ENCODE results near the gene L3MBTL1. TPM values are rescaled to one million over a fixed set of nuclear protein-coding genes. Genes with fewer than 3 reads are reported as not detected.

L3MBTL1 gene
- total RNA-seq, 1 experiment from 2014 or later, result 21.6 TPM

GRCh38 chr20:43534016-43534415 is 26.5 kb downstream of the L3MBTL1 start:
- TF ChIP-seq REST (IDR thresholded peaks at IDR 0.05; ENCODE audit: low read depth), result no peak
- TF ChIP-seq YY1 (IDR thresholded peaks at IDR 0.05; ENCODE audit: extremely low read depth, insufficient replicate concordance, low read depth, low read length), result no peak
- no peak for TF ChIP-seq EGR1 (IDR thresholded peaks at IDR 0.05; ENCODE audit: low read depth)
- Histone ChIP-seq H4K20me1 (ENCODE audit: insufficient read depth) (no peaks in the 10 kb centered on the region), H3K9me3 (ENCODE audit: control insufficient read depth in 1 of 2, insufficient read depth in 1 of 2, low read depth in 1 of 2, low read length in 2 of 2) (no peaks in the 10 kb centered on the region), H3K27ac (ENCODE audit: low read depth, low read length) (no peak overlapping the region), H3K9ac (ENCODE audit: low read length) (no peak overlapping the region), H2AFZ (ENCODE audit: low read depth, low read length, poor library complexity, severe bottlenecking) (no peak overlapping the region), H3K4me3 (replicated peaks in 1 of 2; ENCODE audit: low read depth in 1 of 2, low read length in 2 of 2) (no peak overlapping the region), H3K27me3 (ENCODE audit: insufficient read depth, low read length) (no peaks in the 10 kb centered on the region), H3K36me3 (ENCODE audit: control insufficient read depth in 1 of 2, insufficient read depth in 2 of 2, low read length in 2 of 2) (peaks cover 0 to 4% of the 10 kb centered on the region in 2 experiments; a peak in 1 of 4 replicates), H3K79me2 (ENCODE audit: insufficient read depth, low read length) (no peaks in the 10 kb centered on the region), H3K4me2 (ENCODE audit: low read length) (no peak overlapping the region), H3K9me2 (ENCODE audit: insufficient read depth) (no peaks in the 10 kb centered on the region), H3K4me1 (ENCODE audit: control insufficient read depth in 1 of 2, insufficient read depth in 2 of 2, low read length in 2 of 2) (no peaks in the 10 kb centered on the region)
- ATAC-seq (no peak), DNase-seq (ENCODE audit: low read depth, low spot score) (no peak)
- CTCF ChIA-PET, result interaction anchor here (0.7 kb wide), 1 partner anchor 158 kb away, joined by 3 read pairs; no protein-coding TSS in a partner anchor
- RAD21 ChIA-PET (ENCODE audit: low non-redundant PET in 1 of 2, low total read pairs in 2 of 2, uncharacterized antibody in 2 of 2, unreplicated experiment in 2 of 2), result no interaction called here
- intact Hi-C loops (cut with micrococcal nuclease), result loop anchor here (10.0 kb wide), 1 partner anchor 661 kb away; no protein-coding TSS in a partner anchor
- no TSS peak for BruUV-seq (replicated peaks)
- POLR2A ChIA-PET, result no interaction called here

- H3K27ac ChIP-seq (ENCODE audit: low read depth, low read length), result no peak overlapping the region
- no peak for DNase-seq (ENCODE audit: low read depth, low spot score)
- no peak for ATAC-seq
- TF ChIP-seq EZH2phosphoT487 (IDR thresholded peaks at IDR 0.05; ENCODE audit: borderline replicate concordance), result no peak
- TF ChIP-seq SIN3A (IDR thresholded peaks at IDR 0.05; ENCODE audit: low read depth), result no peak
- no peaks in the 10 kb centered on the region for H3K27me3 ChIP-seq (ENCODE audit: insufficient read depth, low read length)
- H3K36me3 ChIP-seq (ENCODE audit: control insufficient read depth in 1 of 2, insufficient read depth in 2 of 2, low read length in 2 of 2), result peaks cover 0 to 4% of the 10 kb centered on the region in 2 experiments; a peak in 1 of 4 replicates
- H3K79me2 ChIP-seq (ENCODE audit: insufficient read depth, low read length), result no peaks in the 10 kb centered on the region
- no TSS peak for BruUV-seq (replicated peaks)
- no peaks in the 10 kb centered on the region for H4K20me1 ChIP-seq (ENCODE audit: insufficient read depth)
- RAD21 ChIA-PET (ENCODE audit: low non-redundant PET in 1 of 2, low total read pairs in 2 of 2, uncharacterized antibody in 2 of 2, unreplicated experiment in 2 of 2), result no interaction called here
- CTCF ChIA-PET, result no interaction called here
- H3K9ac ChIP-seq (ENCODE audit: low read length), result no peak overlapping the region
- POLR2A ChIA-PET, result no interaction called here
- H3K4me1 ChIP-seq (ENCODE audit: control insufficient read depth in 1 of 2, insufficient read depth in 2 of 2, low read length in 2 of 2), result no peaks in the 10 kb centered on the region
- no peak overlapping the region for H2AFZ ChIP-seq (ENCODE audit: low read depth, low read length, poor library complexity, severe bottlenecking)
- H3K9me2 ChIP-seq (ENCODE audit: insufficient read depth), result no peaks in the 10 kb centered on the region
- H3K4me2 ChIP-seq (ENCODE audit: low read length), result no peak overlapping the region
- no peak overlapping the region for H3K4me3 ChIP-seq (replicated peaks in 1 of 2; ENCODE audit: low read depth in 1 of 2, low read length in 2 of 2)
- H3K9me3 ChIP-seq (ENCODE audit: control insufficient read depth in 1 of 2, insufficient read depth in 1 of 2, low read depth in 1 of 2, low read length in 2 of 2), result no peaks in the 10 kb centered on the region
- intact Hi-C loops (cut with micrococcal nuclease), result loop anchor here (5.0 to 10.0 kb wide), 2 partner anchors 547 to 660 kb away; no protein-coding TSS in a partner anchor
These were observed 27.4 kb downstream of the L3MBTL1 start for GRCh38 chr20:43534791-43535350.

All from HCT116 (cell line).